HepG2 (cell line): ENCODE data around the gene CAND2. TPM values are rescaled to one million over a fixed set of nuclear protein-coding genes. Genes with fewer than 3 reads are reported as not detected.

ENCODE experiments used
- PHF21A ChIP-seq: sonication (generic); formaldehyde crosslinking; IDR thresholded peaks from 2 replicates; pipeline ENCODE4 v1.5.0; 2020; ENCODE audit warnings: mild to moderate bottlenecking, missing genetic modification reagents
- PLRG1 ChIP-seq: fragments of 450-650 bp; conservative IDR thresholded peaks from 2 replicates; pipeline ENCODE4 v1.6.1; 2016
- ZNF253 ChIP-seq: sonication (generic); formaldehyde crosslinking; IDR thresholded peaks from 2 replicates; pipeline ENCODE4 v1.8.0; 2022; ENCODE audit warnings: mild to moderate bottlenecking, missing genetic modification reagents, borderline replicate concordance
- ZNF292 ChIP-seq: sonication (generic); formaldehyde crosslinking; IDR thresholded peaks from 2 replicates; pipeline ENCODE4 v1.8.1; 2022; ENCODE audit warnings: mild to moderate bottlenecking, low read depth, missing genetic modification reagents, borderline replicate concordance
- ZNF567 ChIP-seq: sonication (generic); formaldehyde crosslinking; IDR thresholded peaks from 2 replicates; pipeline ENCODE4 v1.8.1; 2023; ENCODE audit warnings: mild to moderate bottlenecking, missing genetic modification reagents, borderline replicate concordance
- ZNF607 ChIP-seq: sonication (generic); formaldehyde crosslinking; IDR thresholded peaks from 2 replicates; pipeline ENCODE4 v1.5.1; 2020; ENCODE audit warnings: missing genetic modification reagents, mild to moderate bottlenecking, borderline replicate concordance
- ZNF749 ChIP-seq: sonication (generic); formaldehyde crosslinking; IDR thresholded peaks from 2 replicates; pipeline ENCODE4 v1.8.0; 2022; ENCODE audit warnings: mild to moderate bottlenecking, missing genetic modification reagents, moderate library complexity, borderline replicate concordance
- ZSCAN25 ChIP-seq: sonication (generic); formaldehyde crosslinking; IDR thresholded peaks from 2 replicates; pipeline ENCODE4 v1.8.0; 2022; ENCODE audit warnings: mild to moderate bottlenecking, missing genetic modification reagents
- polyA plus RNA-seq, 8 experiments: library from polyadenylated mRNA; depleted of rRNA in 3 of 8; stranded (reverse) in 7 of 8; unstranded in 1 of 8; fragments of >200 nt; fragmentation: Illumina TruSeq in 4 of 8; extraction: Trizol in 4 of 8; gene quantifications; 2 replicates each; pipeline versions ENCODE4 v1.2.1 to v1.2.3, GENCODE V29; 2011 to 2016; ENCODE audit warnings: low read depth in 4 of 8, missing spikeins in 1 of 8, mixed read lengths in 1 of 8; ENCODE audit not compliant: insufficient read depth in 1 of 8
- total RNA-seq, 5 experiments: library from RNA; depleted of rRNA; stranded (reverse); fragments of >200 nt; fragmentation: Illumina TruSeq; extraction: Trizol; gene quantifications; 2 replicates each; pipeline ENCODE4 v1.2.3, GENCODE V29; 2016; ENCODE audit warnings: low read depth in 1 of 5
- TF ChIP-seq, protein P1 (sequence below): sonication (generic); formaldehyde crosslinking; IDR thresholded peaks from 2 replicates; pipeline ENCODE4 v1.5.1; 2020; ENCODE audit warnings: mild to moderate bottlenecking, missing genetic modification reagents
- TF ChIP-seq, protein P2 (sequence below): sonication (generic); formaldehyde crosslinking; IDR thresholded peaks from one replicate; pipeline ENCODE4 v1.5.1; 2020; ENCODE audit warnings: mild to moderate bottlenecking, missing genetic modification reagents; ENCODE audit errors: not compliant biosample characterization
- TF ChIP-seq, protein P3 (sequence below): sonication (generic); formaldehyde crosslinking; IDR thresholded peaks from 2 replicates; pipeline ENCODE4 v1.5.1; 2020; ENCODE audit warnings: missing genetic modification reagents, mild to moderate bottlenecking, borderline replicate concordance

CAND2 gene
- total and polyA plus RNA-seq, 2 of the 13 experiments (the other 11 are each of a cell fraction or from before 2014, with no cell fraction given): 0.01 TPM; not detected in 1

DNA sequence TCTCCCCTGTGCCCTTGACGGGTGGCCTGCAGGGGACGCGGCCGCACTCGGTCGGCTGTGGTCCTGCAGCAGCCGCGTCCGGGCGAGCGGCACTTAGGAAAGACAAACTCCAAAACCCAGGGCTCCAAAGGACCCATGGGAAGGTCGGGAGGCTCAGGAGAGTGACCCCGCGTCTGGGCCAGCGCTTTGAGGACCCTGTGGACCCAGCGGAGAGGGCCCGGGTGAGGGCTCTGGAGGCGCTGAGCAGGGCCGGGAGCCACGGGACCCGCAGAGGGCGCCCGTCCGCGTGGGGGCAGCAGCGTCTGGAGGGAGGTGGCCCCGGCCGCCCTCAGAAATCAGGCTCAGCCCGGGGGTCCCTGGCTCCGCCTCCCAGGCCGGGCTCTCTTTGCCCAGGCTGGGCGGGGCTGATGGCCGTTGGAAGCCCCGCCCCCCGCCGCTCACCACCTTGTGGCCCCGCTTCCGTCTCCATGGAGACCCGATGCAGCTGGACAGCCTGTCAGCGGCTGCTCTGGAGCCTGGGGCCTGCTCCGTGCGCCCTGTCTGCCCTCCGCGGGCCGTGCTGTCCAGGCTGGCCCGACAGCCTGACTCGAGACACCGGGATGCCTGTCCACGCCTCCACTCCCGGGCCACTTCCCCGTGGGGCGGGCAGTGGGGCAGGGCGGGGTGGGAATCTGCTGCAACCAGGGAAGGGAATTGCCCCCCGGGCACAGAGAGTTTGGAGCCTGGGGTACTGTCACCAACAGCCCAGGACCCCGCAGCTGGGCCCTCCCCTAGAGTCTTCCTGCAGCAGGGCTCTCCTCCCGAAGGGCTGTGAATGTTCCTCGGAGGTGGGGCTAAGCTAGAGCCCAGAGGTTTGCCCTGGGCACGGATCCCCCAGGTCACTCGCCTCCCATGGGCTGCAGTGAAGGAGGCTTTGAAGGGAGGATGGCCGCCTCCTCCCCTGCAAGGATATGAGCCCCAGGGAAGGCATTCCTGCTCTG, 79.7 kb downstream of the CAND2 start (continued):
- no peak for TF ChIP-seq ZNF607 (CRISPR knock-in tag)
- no peak for TF ChIP-seq ZNF749 (CRISPR knock-in tag)
- no peak for TF ChIP-seq PHF21A
- no peak for TF ChIP-seq ZNF253 (CRISPR knock-in tag)
- TF ChIP-seq PLRG1: no peak
- no peak for TF ChIP-seq ZNF292 (CRISPR knock-in tag)
- no peak for TF ChIP-seq ZNF567 (CRISPR knock-in tag)
- TF ChIP-seq, protein P1, sequence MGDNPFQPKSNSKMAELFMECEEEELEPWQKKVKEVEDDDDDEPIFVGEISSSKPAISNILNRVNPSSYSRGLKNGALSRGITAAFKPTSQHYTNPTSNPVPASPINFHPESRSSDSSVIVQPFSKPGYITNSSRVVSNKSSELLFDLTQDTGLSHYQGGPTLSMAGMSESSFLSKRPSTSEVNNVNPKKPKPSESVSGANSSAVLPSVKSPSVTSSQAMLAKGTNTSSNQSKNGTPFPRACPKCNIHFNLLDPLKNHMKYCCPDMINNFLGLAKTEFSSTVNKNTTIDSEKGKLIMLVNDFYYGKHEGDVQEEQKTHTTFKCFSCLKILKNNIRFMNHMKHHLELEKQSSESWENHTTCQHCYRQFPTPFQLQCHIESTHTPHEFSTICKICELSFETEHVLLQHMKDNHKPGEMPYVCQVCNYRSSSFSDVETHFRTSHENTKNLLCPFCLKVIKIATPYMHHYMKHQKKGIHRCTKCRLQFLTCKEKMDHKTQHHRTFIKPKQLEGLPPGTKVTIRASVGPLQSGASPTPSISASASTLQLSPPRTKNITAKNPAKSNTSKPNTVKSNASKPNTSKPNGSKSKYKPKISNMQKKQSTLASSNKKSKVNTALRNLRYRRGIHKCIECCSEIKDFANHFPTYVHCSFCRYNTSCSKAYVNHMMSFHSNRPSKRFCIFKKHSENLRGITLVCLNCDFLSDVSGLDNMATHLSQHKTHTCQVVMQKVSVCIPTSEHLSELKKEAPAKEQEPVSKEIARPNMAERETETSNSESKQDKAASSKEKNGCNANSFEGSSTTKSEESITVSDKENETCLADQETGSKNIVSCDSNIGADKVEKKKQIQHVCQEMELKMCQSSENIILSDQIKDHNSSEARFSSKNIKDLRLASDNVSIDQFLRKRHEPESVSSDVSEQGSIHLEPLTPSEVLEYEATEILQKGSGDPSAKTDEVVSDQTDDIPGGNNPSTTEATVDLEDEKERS (CRISPR knock-in tag): no peak
- TF ChIP-seq, protein P2, sequence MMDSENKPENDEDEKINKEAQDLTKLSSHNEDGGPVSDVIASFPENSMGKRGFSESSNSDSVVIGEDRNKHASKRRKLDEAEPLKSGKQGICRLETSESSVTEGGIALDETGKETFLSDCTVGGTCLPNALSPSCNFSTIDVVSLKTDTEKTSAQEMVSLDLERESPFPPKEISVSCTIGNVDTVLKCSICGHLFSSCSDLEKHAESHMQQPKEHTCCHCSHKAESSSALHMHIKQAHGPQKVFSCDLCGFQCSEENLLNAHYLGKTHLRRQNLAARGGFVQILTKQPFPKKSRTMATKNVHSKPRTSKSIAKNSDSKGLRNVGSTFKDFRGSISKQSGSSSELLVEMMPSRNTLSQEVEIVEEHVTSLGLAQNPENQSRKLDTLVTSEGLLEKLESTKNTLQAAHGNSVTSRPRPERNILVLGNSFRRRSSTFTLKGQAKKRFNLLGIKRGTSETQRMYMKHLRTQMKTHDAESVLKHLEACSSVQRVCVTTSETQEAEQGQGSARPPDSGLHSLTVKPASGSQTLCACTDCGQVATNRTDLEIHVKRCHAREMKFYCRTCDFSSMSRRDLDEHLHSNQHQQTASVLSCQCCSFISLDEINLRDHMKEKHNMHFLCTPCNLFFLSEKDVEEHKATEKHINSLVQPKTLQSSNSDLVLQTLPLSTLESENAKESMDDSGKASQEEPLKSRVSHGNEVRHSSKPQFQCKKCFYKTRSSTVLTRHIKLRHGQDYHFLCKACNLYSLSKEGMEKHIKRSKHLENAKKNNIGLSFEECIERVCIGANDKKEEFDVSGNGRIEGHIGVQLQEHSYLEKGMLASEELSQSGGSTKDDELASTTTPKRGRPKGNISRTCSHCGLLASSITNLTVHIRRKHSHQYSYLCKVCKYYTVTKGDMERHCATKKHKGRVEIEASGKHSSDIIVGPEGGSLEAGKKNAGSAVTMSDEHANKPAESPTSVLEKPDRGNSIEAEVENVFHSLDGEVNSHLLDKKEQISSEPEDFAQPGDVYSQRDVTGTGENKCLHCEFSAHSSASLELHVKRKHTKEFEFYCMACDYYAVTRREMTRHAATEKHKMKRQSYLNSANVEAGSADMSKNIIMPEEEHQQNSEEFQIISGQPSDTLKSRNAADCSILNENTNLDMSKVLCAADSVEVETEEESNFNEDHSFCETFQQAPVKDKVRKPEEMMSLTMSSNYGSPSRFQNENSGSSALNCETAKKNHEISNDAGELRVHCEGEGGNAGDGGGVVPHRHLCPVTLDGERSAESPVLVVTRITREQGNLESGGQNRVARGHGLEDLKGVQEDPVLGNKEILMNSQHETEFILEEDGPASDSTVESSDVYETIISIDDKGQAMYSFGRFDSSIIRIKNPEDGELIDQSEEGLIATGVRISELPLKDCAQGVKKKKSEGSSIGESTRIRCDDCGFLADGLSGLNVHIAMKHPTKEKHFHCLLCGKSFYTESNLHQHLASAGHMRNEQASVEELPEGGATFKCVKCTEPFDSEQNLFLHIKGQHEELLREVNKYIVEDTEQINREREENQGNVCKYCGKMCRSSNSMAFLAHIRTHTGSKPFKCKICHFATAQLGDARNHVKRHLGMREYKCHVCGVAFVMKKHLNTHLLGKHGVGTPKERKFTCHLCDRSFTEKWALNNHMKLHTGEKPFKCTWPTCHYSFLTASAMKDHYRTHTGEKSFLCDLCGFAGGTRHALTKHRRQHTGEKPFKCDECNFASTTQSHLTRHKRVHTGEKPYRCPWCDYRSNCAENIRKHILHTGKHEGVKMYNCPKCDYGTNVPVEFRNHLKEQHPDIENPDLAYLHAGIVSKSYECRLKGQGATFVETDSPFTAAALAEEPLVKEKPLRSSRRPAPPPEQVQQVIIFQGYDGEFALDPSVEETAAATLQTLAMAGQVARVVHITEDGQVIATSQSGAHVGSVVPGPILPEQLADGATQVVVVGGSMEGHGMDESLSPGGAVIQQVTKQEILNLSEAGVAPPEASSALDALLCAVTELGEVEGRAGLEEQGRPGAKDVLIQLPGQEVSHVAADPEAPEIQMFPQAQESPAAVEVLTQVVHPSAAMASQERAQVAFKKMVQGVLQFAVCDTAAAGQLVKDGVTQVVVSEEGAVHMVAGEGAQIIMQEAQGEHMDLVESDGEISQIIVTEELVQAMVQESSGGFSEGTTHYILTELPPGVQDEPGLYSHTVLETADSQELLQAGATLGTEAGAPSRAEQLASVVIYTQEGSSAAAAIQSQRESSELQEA (CRISPR knock-in tag): no peak
- TF ChIP-seq, protein P3, sequence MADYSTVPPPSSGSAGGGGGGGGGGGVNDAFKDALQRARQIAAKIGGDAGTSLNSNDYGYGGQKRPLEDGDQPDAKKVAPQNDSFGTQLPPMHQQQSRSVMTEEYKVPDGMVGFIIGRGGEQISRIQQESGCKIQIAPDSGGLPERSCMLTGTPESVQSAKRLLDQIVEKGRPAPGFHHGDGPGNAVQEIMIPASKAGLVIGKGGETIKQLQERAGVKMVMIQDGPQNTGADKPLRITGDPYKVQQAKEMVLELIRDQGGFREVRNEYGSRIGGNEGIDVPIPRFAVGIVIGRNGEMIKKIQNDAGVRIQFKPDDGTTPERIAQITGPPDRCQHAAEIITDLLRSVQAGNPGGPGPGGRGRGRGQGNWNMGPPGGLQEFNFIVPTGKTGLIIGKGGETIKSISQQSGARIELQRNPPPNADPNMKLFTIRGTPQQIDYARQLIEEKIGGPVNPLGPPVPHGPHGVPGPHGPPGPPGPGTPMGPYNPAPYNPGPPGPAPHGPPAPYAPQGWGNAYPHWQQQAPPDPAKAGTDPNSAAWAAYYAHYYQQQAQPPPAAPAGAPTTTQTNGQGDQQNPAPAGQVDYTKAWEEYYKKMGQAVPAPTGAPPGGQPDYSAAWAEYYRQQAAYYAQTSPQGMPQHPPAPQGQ (CRISPR knock-in tag): no peak
- TF ChIP-seq ZSCAN25 (CRISPR knock-in tag): no peak
